SK-N-SH treated with all-trans-retinoic acid at 6 μM for 48 hours (cell line): ENCODE results near the gene AKAP7.

Experiments
- BACH2 ChIP-seq: fragments of 250-450 bp; sonication (Bioruptor Pico); IDR thresholded peaks from 2 replicates; pipeline ENCODE4 v1.9.0; 2021; ENCODE audit warnings: mild to moderate bottlenecking, borderline replicate concordance
- CSRNP3 ChIP-seq: fragments of 250-450 bp; sonication (Bioruptor Pico); IDR thresholded peaks from 2 replicates; pipeline ENCODE4 v1.5.1; 2021; ENCODE audit warnings: mild to moderate bottlenecking, moderate library complexity
- TSHZ2 ChIP-seq: fragments of 250-450 bp; sonication (Bioruptor Pico); IDR thresholded peaks from 2 replicates; pipeline ENCODE4 v1.5.0; 2020; ENCODE audit warnings: mild to moderate bottlenecking, moderate library complexity
- ZNF565 ChIP-seq: fragments of 450-650 bp; formaldehyde crosslinking; conservative IDR thresholded peaks from 2 replicates; pipeline ENCODE4 v1.5.0; 2020; ENCODE audit warnings: low read depth, mild to moderate bottlenecking, moderate library complexity

- TF ChIP-seq ZNF565 (no peak), CSRNP3 (CRISPR knock-in tag) (no peak), BACH2 (CRISPR knock-in tag) (no peak), TSHZ2 (no peak)
Measured at GRCh38 chr6:131164506-131164905, 29.2 kb downstream of the AKAP7 start.
